ENCODE data around the gene REL. TPM values are rescaled to one million over a fixed set of nuclear protein-coding genes. Genes with fewer than 3 reads are reported as not detected.

Gene REL
- total RNA-seq, 1 donor from 2014 or later: 29.8 TPM

GRCh38 chr2:60938301-60938700, 56.9 kb downstream of the REL start:
- Mint-ChIP-seq H3K36me3 (peaks cover 37% of the 10 kb centered on the region), H3K9me3 (no peaks in the 10 kb centered on the region), H3K4me1 (no peaks in the 10 kb centered on the region), H3K27ac (no peak overlapping the region), H3K4me3 (no peak overlapping the region), H3K27me3 (ENCODE audit: low read depth) (no peaks in the 10 kb centered on the region)
- DNase-seq (ENCODE audit: low spot score in 2 of 2, unreplicated experiment in 2 of 2): no peak
- no peak for TF ChIP-seq CTCF (IDR thresholded peaks at IDR 0.05; ENCODE audit: unreplicated experiment)

GRCh38 chr2:60939622-60940021, 58.2 kb downstream of the REL start:
- no peak for TF ChIP-seq CTCF (IDR thresholded peaks at IDR 0.05; ENCODE audit: unreplicated experiment)

GRCh38 chr2:60945341-60945740, 64.0 kb downstream of the REL start:
- Mint-ChIP-seq H3K4me1 (peaks cover 3% of the 10 kb centered on the region), H3K4me3 (no peak overlapping the region), H3K9me3 (peaks cover 11% of the 10 kb centered on the region), H3K27me3 (ENCODE audit: low read depth) (no peaks in the 10 kb centered on the region), H3K36me3 (peaks cover 16% of the 10 kb centered on the region), H3K27ac (no peak overlapping the region)
- TF ChIP-seq CTCF (IDR thresholded peaks at IDR 0.05; ENCODE audit: unreplicated experiment): no peak
- no peak for DNase-seq (ENCODE audit: low spot score in 2 of 2, unreplicated experiment in 2 of 2)

More at GRCh38 chr2:60939622-60940021, 58.2 kb downstream of the REL start:
- Mint-ChIP-seq H3K36me3 (peaks cover 32% of the 10 kb centered on the region), H3K4me1 (no peaks in the 10 kb centered on the region), H3K27me3 (ENCODE audit: low read depth) (no peaks in the 10 kb centered on the region), H3K9me3 (no peaks in the 10 kb centered on the region), H3K4me3 (no peak overlapping the region), H3K27ac (no peak overlapping the region)
- DNase-seq (ENCODE audit: low spot score in 2 of 2, unreplicated experiment in 2 of 2): no peak

- H3K9me3 Mint-ChIP-seq: peaks cover 11% of the 10 kb centered on the region
- no peaks in the 10 kb centered on the region for H3K27me3 Mint-ChIP-seq (ENCODE audit: low read depth)
- no peak for DNase-seq (ENCODE audit: low spot score in 2 of 2, unreplicated experiment in 2 of 2)
- no peak overlapping the region for H3K4me3 Mint-ChIP-seq
- H3K27ac Mint-ChIP-seq: peak overlapping the region; percentile 26
- TF ChIP-seq CTCF (IDR thresholded peaks at IDR 0.05; ENCODE audit: unreplicated experiment): no peak
- H3K4me1 Mint-ChIP-seq: peaks cover 3% of the 10 kb centered on the region
- H3K36me3 Mint-ChIP-seq: peaks cover 27% of the 10 kb centered on the region
These were observed 65.7 kb downstream of the REL start for GRCh38 chr2:60947056-60947455.

- Mint-ChIP-seq H3K27ac (no peak overlapping the region), H3K4me3 (no peak overlapping the region), H3K9me3 (peaks cover 11% of the 10 kb centered on the region), H3K27me3 (ENCODE audit: low read depth) (no peaks in the 10 kb centered on the region), H3K36me3 (peaks cover 29% of the 10 kb centered on the region), H3K4me1 (peaks cover 3% of the 10 kb centered on the region)
- DNase-seq (ENCODE audit: low spot score in 2 of 2, unreplicated experiment in 2 of 2): no peak
- no peak for TF ChIP-seq CTCF (IDR thresholded peaks at IDR 0.05; ENCODE audit: unreplicated experiment)
These were observed 66.8 kb downstream of the REL start for GRCh38 chr2:60948161-60948560.
